WERI-Rb-1 (cell line): ENCODE results near the gene UBE3D.

Experiments used
- DNase-seq: peaks from one replicate; pipeline ENCODE4 v3.0.0-alpha.2; 2020
- H3K27ac ChIP-seq: fragments of 250-450 bp; sonication (Bioruptor Pico); 2 replicates; pipeline ENCODE4 v1.5.1; 2020; ENCODE audit warnings: mild to moderate bottlenecking, moderate library complexity
- H3K27me3 ChIP-seq: fragments of 250-450 bp; sonication (Bioruptor Pico); 2 replicates; pipeline ENCODE4 v1.5.1; 2021; ENCODE audit warnings: mild to moderate bottlenecking, low read depth, moderate library complexity; ENCODE audit not compliant: insufficient read depth, severe bottlenecking
- H3K36me3 ChIP-seq: fragments of 250-450 bp; sonication (Bioruptor Pico); 2 replicates; pipeline ENCODE4 v1.5.1; 2020; ENCODE audit warnings: mild to moderate bottlenecking, moderate library complexity
- H3K4me3 ChIP-seq: 2 replicates; pipeline ENCODE4 v1.5.1; 2011; ENCODE audit warnings: low read depth, mild to moderate bottlenecking, control low read depth, low read length
- H3K9me3 ChIP-seq: fragments of 250-450 bp; sonication (Bioruptor Pico); 2 replicates; pipeline ENCODE4 v1.5.1; 2021; ENCODE audit warnings: mild to moderate bottlenecking, moderate library complexity; ENCODE audit not compliant: severe bottlenecking
- TF ChIP-seq, protein P1 (sequence below): IDR thresholded peaks from 2 replicates; pipeline ENCODE4 v1.5.1; 2011; ENCODE audit warnings: low read depth, mild to moderate bottlenecking, control low read depth, inconsistent platforms, low read length

UBE3D gene

DNA sequence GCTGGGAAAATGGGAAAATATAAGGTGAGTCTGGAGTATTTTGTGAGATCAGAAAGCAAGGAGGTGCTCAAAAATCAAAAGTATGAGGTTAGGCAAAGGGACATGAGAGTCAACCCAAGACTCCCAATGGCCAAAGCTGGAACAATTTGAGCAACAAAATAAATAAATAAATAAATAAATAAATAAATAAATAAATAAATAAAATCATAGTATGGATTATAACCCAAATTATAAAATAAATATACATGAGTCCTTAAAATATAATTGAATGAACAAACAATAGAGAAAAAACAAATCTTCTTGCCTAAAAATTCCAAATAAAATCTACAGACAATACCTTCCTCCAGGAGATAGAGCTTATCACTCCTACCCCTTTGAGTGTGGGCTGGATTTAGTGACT, 69.5 kb downstream of the UBE3D start:
- Histone ChIP-seq H3K36me3 (no peaks in the 10 kb centered on the region), H3K27me3 (no peaks in the 10 kb centered on the region), H3K27ac (no peak overlapping the region), H3K4me3 (no peak overlapping the region), H3K9me3 (no peaks in the 10 kb centered on the region)
- no peak for DNase-seq
- TF ChIP-seq, protein P1, sequence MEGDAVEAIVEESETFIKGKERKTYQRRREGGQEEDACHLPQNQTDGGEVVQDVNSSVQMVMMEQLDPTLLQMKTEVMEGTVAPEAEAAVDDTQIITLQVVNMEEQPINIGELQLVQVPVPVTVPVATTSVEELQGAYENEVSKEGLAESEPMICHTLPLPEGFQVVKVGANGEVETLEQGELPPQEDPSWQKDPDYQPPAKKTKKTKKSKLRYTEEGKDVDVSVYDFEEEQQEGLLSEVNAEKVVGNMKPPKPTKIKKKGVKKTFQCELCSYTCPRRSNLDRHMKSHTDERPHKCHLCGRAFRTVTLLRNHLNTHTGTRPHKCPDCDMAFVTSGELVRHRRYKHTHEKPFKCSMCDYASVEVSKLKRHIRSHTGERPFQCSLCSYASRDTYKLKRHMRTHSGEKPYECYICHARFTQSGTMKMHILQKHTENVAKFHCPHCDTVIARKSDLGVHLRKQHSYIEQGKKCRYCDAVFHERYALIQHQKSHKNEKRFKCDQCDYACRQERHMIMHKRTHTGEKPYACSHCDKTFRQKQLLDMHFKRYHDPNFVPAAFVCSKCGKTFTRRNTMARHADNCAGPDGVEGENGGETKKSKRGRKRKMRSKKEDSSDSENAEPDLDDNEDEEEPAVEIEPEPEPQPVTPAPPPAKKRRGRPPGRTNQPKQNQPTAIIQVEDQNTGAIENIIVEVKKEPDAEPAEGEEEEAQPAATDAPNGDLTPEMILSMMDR, result no peak

DNA sequence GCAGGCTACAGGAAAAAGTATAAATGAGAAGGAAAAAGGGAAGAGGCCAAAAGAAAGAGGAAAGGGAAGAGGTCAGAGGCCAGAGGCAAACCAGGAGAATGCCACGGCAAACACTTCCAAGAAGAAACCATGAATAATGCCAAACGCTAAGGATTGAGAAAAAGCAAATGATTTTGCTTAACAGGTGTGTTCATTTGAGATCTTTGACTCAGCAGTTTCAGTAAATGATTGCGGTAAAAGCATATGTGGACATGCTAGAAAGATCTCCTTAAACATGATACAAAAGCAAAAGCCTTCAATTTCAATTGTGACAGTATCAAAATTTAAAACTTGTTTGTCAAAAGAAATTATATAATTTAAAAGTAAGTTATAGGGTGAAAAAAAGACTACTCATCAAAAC, 70.6 kb downstream of the UBE3D start:
- Histone ChIP-seq H3K9me3 (no peaks in the 10 kb centered on the region), H3K36me3 (no peaks in the 10 kb centered on the region), H3K27me3 (no peaks in the 10 kb centered on the region), H3K4me3 (no peak overlapping the region), H3K27ac (no peak overlapping the region)
- TF ChIP-seq, protein P1, result no peak
- no peak for DNase-seq

DNA sequence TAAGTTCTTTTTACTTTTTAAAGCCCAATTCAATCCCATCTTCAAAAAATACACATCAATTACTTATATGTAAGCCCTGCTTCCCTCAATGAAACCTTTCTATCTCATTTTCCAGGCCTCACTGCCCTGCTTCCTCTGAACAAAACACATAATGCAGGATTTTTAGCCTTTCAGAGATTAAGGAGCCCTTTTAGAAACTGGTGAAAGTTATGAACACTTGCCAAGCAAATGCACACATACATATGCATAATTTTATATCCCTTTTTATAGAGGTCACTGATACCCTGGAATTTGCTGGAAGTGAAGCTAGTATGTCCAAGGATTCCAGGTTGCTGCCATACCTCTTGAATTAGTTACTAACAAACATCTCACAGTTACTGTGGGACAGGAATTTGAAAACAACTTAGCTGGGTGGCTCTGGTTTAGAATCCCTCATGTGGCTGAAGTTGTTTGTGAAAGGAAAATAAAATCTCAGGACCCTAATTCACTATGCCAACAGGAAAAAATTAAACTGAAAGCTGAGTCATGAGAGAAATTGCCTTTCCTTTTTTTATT, 75.8 kb downstream of the UBE3D start:
- Histone ChIP-seq H3K4me3 (no peak overlapping the region), H3K27ac (no peak overlapping the region), H3K9me3 (no peaks in the 10 kb centered on the region), H3K27me3 (no peaks in the 10 kb centered on the region), H3K36me3 (no peaks in the 10 kb centered on the region)
- DNase-seq, result no peak
- TF ChIP-seq, protein P1, result no peak

DNA sequence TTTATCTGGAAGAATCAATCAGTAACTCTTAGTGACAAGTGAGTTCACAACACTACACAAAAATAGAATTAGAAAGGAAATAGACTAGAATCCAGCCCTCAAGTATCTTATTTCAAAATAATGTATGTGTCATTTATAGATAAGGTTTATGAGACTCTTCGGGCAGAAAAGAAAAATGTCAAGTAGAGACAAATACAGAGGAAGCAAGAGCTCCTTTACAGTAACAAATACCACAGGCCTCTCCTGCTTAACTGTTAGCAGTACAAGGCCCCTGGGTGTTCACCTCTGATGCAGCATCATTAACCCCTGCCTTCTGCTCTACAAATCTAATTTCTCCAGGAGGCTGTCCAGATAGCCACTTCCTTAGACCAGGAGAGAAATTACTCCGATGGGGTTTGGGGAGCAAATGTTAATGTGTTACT, 76.7 kb downstream of the UBE3D start:
- no peaks in the 10 kb centered on the region for H3K9me3 ChIP-seq
- no peak overlapping the region for H3K27ac ChIP-seq
- no peaks in the 10 kb centered on the region for H3K36me3 ChIP-seq
- H3K4me3 ChIP-seq, result no peak overlapping the region
- TF ChIP-seq, protein P1, result no peak
- H3K27me3 ChIP-seq, result no peaks in the 10 kb centered on the region
- no peak for DNase-seq

DNA sequence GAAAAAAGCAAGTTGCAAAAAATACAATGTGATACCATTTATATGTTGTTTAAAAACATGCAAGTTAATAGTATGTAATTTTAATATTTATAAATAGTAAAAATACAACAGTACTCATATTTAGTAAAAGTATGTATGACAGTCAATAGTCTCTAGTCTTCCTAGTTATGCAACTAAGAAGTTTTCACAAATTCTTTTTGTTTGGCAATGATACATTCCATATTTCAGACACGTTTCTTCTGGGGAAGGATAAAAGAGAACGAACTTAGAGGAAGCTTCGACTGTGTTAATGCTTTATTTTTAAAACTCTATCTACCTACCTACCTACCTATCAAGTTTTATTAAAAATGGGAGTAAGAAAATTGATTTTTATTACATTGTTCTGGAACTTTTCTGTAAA, 77.7 kb downstream of the UBE3D start:
- Histone ChIP-seq H3K9me3 (no peaks in the 10 kb centered on the region), H3K4me3 (no peak overlapping the region), H3K36me3 (no peaks in the 10 kb centered on the region), H3K27ac (no peak overlapping the region), H3K27me3 (no peaks in the 10 kb centered on the region)
- TF ChIP-seq, protein P1, result no peak
- DNase-seq, result no peak

DNA sequence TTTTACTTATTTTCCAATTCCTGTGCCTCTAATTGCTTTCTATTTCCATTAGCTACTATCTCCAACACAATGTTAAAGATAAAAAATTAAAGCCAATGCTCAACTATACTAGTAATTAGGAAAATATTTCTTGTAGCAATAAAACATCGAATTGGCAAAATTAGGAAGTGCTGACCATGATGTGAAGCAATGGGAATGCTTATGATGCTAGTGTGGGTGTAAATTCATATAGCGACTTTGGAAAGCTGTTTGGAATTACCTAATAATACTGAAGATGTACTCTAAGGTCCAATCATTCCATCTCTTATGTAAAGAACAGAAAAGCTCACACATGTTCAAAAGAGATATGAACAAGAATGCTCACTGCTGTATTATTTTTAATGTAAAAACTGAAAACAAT, 78.2 kb downstream of the UBE3D start:
- DNase-seq, result no peak
- Histone ChIP-seq H3K27me3 (no peaks in the 10 kb centered on the region), H3K9me3 (no peaks in the 10 kb centered on the region), H3K36me3 (no peaks in the 10 kb centered on the region), H3K27ac (no peak overlapping the region), H3K4me3 (no peak overlapping the region)
- TF ChIP-seq, protein P1, result no peak
